Left ventricle myocardium superior (tissue), 1 donor: ENCODE data around the gene CD47. TPM values are rescaled to one million over a fixed set of nuclear protein-coding genes. Genes with fewer than 3 reads are reported as not detected.

Source experiments
- ATAC-seq: fragments of 200-7000 bp; cut with Tn5 transposase; one replicate; pipeline ENCODE4 v1.9.1; 2020; ENCODE audit warnings: mild to moderate bottlenecking, moderate library complexity
- DNase-seq: peaks from one replicate; pipeline ENCODE4 v3.0.0-alpha.2; 2020
- intact Hi-C: fragments of 100-400 bp; cut with micrococcal nuclease; formaldehyde crosslinking; loops from one replicate; pipeline ENCODE4 v1.11.0; 2022
- total RNA-seq: library from RNA; stranded (reverse); fragmentation: NEBNext Ultra II Directional; extraction: Animal tissue kit (Norgen Biotek cat#: 25700); gene quantifications from one replicate; pipeline ENCODE4 v1.2.1, GENCODE V29; 2021
- donor health status: DM: no; HTN: yes; CAD: no; lungs with severe emphysema.

CD47 gene
- total RNA-seq, 1 donor from 2014 or later: 37.7 TPM

DNA sequence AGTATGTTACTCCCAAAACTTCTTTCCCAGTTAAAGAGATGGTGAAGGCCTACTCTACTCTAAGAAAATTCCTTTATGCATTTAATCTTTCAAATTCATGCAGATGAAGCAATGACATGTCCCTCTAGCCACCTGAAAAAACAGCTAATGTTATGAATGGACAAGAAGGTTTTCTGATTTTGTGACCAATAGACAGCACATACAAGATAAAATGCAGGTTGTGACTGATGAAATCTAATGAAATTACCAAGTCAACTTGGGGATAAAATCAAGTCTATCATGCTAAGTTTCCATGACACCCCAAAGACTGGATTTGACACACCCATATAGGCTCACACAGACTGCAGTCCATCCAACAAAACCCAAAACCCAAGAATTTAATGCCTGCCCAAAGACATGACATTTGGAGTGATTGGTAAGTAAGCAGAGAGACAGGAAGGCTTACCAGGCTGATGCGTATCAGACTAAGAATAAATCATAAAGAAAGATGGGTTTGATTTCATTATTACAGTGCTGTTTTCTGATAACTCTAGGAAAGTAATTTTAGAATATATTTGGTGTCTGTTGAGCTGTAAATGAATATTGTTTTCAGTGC is 26.4 kb downstream of the CD47 start:
- ATAC-seq (no peak), DNase-seq (no peak)
- intact Hi-C loops: no loop called here

DNA sequence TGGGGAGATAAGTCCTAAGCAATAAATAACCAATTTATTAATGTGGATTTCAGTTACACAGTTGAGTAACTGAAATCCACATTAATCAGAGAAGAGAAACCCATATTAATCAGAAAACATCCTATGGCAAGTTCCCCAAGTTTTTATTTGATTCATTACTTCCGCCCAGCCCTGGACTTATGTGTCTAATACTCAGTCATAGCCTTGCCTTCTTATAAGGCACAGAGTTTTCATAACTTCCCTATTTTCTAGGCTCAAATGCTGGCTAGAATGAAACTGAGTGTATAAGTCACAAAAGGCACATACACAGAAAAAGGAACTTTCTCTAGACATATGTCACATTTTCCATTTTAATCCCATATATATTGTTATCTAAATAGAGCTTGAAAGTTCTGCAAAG is 28.8 kb downstream of the CD47 start:
- no peak for ATAC-seq
- no peak for DNase-seq
- intact Hi-C loops: no loop called here

DNA sequence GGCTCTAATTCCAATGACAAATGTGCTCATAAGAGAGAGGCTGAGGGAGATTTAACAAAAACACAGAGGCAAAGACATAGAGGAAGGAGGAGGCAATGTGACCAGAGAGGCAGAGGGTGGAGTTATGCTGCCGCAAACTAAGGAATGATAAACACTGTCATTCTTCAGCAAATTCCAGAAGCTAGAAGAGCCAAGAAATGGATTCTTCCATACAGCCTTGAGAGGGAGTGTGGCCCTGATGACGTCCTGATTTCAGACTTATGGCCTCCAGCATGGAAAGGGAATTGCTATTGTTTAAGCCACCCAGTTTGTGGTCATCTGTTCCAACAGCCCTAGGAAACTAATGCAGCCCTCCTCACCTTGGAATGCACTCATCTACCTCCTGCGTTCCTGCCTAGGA is 30.5 kb downstream of the CD47 start:
- intact Hi-C loops: no loop called here
- DNase-seq (no peak), ATAC-seq (no peak)

DNA sequence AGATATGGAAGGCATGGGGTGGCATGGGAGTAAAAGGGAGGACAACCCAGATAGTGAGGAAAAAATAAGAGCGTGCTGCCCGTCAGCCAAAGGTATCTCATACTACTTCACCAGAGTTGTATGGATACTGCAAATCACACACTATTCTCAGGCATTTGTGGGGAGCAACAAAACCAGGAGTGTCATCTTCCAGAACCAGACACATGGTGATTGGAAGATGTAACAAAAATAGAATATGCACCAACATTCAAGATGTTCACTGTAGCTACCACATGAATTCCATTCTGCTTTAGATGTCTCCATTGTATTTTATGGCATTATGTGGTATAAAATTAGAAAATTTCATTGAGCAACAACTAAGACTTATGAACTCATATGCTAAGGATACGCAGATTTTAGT is 34.9 kb downstream of the CD47 start:
- DNase-seq: no peak
- no peak for ATAC-seq
- intact Hi-C loops: no loop called here

DNA sequence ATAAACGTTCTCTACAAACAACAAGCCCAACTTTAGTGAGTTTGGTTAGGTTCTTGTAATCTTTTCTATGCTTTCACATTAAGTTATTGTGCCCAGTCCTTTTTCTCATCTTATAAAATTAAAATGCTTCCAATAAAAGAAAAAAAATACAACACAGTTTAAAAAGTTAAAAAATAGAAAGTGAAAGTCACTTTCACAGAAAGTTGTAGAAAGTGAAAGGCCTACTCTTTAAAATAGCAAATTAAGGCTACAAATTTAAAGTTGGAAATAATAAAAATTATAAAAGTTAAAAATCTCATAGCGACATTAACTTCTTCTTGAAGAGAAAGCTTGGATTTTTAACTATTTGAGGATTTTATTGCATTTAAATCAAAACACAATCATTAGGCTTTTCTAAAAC is 35.9 kb downstream of the CD47 start:
- ATAC-seq (no peak), DNase-seq (no peak)
- intact Hi-C loops: no loop called here

DNA sequence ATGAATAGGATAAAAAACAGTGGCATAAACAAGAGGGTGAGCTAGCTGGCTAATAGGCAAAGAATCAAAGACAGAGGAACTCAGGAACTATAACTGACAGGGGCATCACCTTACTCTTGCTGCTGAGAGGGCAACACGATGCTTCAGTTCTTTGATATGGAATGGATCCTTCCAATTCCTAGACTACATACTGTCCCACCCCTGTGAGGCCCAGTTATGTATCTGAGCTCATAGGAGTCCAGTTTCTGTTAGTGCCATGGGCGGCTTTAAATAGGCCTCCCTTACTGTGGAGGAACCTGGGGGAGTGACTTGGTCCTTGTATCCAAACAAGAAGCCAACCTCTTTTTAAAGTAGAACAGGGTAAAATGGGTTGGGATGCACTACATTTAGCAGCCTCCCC is 37.3 kb downstream of the CD47 start:
- intact Hi-C loops: no loop called here
- no peak for DNase-seq
- no peak for ATAC-seq

DNA sequence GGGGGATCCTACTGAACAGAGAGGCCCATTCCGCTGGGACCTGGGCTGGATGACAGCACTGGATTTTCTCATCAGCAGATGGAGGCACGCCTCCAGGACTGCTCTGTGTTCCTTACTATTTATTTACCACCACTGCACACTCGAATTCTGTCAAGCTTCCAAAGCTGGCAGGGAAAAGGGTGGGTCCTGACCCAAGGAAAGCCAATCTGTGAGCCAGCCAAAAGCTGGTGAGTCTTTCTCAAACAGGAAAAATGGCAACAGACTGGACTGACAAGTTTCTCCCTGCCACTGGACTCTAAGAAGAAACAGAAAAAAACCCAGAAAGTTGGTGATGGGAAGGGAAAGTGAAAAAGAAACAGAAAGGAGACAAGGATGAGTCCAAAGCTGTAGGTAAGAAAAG is 37.8 kb downstream of the CD47 start:
- no peak for DNase-seq
- ATAC-seq: peak; percentile 32
- intact Hi-C loops: no loop called here

DNA sequence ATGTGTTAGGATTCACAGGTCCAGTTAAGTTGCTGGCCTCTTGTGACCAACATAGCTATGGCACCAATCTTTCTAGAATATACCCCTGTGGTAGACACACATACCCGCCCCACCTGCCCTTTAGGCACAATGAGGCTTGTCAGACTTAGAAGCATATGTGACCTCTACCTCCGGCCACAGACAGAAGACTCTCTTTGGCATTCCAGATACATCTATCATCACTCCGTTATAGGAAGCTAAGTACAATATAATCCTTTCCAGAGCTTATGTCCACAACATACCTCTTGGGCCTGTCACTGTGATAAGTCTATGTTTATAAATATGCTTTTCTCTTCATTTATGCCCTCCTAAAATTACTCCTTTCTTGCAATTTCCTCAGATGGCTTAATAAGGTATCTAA is 39.8 kb downstream of the CD47 start:
- DNase-seq (no peak), ATAC-seq (no peak)
- intact Hi-C loops: no loop called here

DNA sequence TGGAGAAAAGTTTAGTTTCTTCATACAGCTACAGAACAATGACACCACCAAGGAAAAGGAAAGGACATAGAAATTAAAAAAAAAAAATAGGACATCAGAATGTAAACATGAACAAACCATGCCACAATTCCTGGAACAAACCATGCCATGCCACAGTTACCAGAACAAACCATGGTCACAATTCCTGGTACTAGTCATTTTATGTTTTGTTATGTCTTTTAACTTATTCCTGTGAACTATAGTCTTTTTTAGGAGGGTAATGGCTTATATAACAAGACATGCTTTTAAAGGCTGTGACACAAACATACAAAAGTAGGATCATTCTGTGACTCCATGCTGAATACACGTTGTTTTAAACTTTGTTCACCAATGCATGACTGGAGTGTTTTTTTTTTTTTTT is 42.8 kb downstream of the CD47 start:
- intact Hi-C loops: no loop called here
- DNase-seq: no peak
- no peak for ATAC-seq

DNA sequence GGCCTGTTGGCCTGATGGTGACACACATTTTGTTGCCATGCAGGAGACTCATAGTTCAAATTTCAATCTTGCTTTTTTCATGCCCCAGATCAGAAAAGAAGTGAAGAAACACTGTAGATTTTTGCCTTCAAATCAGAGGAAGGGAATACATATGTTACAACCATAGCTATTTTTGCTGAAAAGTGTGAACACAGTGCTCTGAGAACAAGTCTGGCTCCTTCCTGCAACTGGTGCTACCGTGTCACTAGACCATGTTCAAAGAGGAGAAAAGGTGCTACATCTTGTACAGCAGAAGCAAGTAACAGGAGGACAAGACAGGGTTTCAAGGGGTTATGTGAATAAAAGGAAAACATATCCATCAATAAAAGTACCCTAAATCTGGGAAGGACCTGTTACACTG is 44.6 kb downstream of the CD47 start:
- DNase-seq: no peak
- intact Hi-C loops: no loop called here
- no peak for ATAC-seq

DNA sequence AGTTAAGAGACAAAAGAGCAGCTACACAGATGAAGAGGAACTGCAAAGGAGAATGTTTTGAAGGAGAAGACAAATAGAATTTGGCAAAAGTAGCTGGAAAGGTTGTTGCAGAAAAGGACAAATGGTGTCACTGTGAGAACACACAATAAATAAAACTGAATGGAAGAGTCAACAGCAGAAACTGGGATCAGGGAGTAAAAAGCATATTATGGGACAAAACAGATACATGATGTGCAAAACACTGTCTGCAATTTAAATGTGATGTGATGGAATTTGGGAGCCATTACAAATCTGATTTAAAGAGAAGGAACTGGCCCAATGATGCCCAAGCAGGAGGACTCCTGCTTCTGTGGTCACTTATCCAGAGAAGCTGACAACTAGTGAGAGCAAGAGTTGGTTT is 46.1 kb downstream of the CD47 start:
- ATAC-seq (no peak), DNase-seq (no peak)
- intact Hi-C loops: no loop called here

DNA sequence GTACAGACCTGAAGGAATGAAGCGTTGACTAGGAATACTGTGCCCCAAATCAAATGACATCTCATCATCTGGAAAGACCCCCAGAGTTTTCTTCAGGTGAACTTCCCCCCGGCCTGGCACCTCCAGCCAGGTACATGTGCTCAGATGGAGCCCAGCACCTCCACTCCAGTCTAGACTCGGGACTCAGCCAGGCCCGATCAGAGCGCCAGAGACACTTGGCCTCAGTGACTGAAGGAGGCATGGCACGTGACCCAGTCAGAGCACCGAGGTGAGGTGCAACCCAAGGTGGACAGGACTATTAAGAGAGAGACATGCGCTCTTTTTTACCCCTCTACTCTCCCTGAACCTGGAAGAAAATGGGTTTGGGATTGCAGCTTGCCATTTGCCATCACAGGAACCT is 48.5 kb downstream of the CD47 start:
- ATAC-seq (no peak), DNase-seq (no peak)
- intact Hi-C loops: no loop called here

DNA sequence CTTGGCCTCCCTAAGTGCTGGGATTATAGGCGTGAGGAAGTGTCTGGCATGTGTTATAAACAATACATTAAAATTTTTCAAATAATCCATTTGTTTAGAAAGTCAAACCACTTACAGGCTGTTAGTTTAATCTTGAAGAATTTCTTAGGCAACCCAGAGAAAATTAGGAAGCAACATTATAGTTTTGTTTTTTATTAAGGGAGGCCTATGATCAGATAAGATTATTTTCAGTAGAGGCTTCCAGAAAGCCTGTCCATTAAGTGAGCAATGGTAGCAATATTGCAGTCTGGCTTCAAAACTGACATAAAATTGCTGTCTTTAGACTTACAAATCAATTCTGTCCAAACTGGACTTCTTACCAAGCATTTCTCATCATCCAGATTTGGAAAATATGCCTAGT is 49.6 kb downstream of the CD47 start:
- no peak for ATAC-seq

DNA sequence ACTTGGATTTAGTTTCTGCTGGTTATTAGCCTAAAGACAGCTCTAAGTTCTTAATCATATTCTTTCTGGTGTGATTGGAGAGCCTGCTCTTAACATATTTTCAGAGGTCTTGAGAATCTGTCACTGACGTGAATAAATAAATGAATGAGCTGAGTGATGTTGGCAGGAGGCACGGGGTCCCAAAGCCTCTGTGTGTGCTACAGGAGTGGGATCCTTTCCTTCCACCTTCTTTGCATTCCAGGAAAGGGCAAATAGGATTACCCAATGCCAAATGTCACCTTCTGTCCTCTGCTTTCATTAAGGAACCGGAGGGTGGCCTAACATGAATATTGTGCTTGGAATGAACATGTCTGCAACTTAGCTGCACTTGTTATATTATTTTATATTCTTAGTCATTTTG is 53.1 kb downstream of the CD47 start:
- ATAC-seq (no peak), DNase-seq (no peak)
- intact Hi-C loops: no loop called here

More for the DNA sequence above, 49.6 kb downstream of the CD47 start:
- intact Hi-C loops: no loop called here
- DNase-seq: no peak

DNA sequence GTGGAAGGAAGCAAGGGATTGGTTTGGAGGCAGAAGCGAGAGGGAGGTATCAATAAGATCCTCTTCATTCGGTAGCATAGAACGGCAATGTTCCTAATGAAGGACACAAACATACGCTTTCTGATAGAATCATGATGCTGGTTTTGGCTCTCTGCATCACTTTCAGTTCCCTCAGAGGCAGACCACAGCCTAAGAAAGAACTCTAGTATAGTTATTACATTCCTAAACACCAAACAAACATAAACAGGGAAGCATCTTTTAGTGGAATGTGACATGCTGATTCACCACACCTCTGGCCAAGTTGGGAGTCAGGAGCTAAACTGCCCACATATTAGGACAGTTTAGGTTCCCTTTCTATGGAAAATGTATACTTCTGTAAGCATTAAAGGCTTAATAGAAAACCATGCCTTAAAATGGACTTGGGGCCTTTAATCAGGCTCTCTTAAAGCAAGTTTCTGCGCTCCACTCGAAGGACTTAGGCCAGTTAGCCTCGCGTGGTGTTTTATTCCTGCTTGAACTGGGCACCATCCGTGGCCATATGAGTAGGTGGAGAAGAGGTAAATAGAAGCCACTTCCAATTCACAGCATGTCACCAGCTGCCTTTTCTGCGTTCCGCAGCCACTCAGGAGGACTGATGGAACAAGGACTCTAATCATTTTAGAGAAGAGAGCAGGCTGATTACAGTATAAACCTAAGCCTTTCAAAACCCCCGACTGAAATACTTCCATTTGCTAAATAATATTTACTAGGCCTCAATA is 53.7 kb downstream of the CD47 start:
- ATAC-seq (peak; percentile 49), DNase-seq (no peak)
- intact Hi-C loops: no loop called here

DNA sequence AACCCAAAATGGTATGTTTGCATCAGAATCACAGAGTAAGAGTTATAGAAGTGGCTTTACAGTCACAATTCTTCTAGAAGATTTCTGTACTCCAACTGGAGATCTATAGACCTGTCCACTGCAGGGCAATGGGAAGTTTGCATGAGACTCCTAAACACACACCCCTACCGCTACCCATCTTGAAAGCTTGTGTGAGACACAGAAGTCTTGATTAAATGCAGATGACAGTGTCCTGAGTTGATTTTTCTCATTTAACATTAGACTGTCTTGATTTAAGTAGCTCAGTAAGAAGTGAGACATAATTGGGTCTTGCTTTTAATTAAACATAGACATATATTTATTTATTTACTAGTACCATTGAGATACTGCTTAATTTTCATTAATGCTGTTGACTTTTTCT is 54.4 kb downstream of the CD47 start:
- ATAC-seq: no peak
- intact Hi-C loops: no loop called here

DNA sequence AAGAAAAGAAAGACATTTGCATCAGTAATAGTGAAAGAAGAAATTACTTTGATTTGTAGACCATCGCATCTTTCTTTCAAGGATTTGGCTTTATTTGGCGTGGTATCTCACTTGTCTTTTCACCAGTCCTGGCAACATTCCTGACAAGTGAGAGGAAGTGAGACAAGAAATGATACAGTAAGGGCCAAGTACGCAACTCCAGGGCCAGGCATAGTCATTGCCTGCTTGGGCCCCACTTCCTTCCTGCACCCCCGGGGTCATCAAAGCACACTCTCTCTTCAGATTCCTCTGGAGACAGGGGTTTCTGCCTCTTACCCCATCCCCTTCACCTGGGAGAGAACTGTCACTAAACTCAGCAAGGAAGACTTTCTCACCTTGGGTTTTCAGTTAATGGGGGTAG is 55.1 kb downstream of the CD47 start:
- intact Hi-C loops: no loop called here
- DNase-seq (no peak), ATAC-seq (peak; percentile 50)

More for the DNA sequence above, 54.4 kb downstream of the CD47 start:
- no peak for DNase-seq

DNA sequence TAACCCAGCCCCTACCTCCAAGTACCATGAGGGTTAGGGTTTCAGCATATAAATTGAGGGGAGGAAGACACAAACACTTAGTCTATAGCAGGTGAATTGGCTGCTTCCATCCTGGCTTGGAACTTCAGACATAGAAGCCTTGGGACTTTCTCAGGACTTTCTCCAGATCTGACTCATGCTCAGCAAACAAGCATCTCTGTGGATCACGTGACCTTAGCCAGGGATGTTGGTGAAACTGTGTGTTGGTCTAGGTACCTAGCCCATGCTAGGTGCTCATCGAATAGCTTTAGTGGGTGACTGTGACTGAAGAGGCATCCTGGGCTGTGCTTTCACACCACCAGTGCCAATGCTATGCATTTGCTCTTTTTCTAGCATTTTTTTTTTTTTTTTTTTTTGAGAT is 58.9 kb downstream of the CD47 start:
- ATAC-seq: no peak
- intact Hi-C loops: no loop called here
- no peak for DNase-seq

DNA sequence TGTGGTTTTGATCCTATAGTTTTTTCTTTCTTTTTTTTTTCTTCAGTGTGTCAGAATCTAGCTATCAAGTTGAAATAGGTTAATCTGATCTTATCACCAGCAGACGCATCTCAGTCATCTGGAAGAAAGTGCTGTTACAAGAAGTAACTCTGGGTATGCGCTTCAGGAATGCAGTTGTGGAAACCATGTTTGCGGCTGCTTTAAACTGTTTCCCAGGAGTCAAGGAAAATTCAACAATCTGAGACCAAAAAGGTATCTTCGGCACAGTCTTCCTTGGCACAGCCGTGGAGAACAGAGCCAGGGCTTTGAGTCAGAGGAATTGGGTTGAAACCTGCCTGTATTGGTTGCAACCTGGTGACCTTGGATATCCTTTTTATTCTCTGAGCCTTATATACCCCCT is 59.9 kb downstream of the CD47 start:
- intact Hi-C loops: no loop called here
- no peak for ATAC-seq
- DNase-seq: no peak

DNA sequence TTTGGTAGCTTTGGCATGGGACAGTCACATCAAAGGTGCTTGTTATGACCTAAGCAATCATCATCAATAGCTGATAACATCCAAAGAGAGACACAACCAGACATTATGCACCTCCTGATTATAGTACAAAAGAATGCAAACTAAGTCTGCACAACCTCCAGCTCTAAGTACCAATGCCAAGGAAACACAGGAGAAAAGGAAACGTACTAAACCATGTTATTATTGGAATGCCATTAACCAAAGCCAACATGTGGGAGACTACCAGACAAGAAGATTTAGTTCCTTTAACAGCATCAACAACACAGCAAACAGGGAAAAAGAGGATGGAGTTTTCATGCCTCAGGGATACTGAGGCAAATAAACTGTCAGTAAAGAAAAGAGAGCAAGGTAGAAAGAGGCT is 61.4 kb downstream of the CD47 start:
- intact Hi-C loops: no loop called here
- no peak for ATAC-seq
- DNase-seq: no peak

DNA sequence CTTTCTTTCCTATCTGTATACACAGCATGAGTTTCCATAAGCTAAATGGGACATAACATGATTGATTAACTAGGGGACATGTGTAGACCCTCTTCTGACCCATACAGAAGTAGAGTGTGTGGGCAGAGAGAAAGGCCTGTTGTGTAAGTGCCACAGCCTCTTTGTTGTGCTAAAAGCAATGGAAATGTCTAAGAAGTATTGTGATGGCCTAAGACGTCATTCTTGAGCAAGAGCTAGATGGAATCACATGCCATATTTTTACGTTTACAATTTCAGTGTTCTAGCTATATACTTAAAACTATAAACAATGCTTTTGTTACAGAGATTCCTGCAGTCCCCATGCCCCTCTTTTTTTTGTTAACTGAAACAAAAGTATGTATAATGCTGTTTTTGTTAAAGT is 61.9 kb downstream of the CD47 start:
- DNase-seq (no peak), ATAC-seq (no peak)
- intact Hi-C loops: no loop called here
